GM19328 (cell line): ENCODE data around the gene JPT1.
"Not testable (repeated sequence)": the region's sequence is repeated elsewhere in the genome, so short reads cannot be mapped to it uniquely, and the experiment has no call there.

Experiments used
- ATAC-seq: cut with Tn5 transposase; IDR thresholded peaks from one replicate; pipeline ENCODE4 v1.9.1; 2021; ENCODE audit warnings: mild to moderate bottlenecking, moderate library complexity; ENCODE audit not compliant: unreplicated experiment

Gene JPT1

GRCh38 chr17:75154195-75155106, at the start of gene JPT1:
Gene JPT1 (minus strand): TSS chr17:75154512. CDS start chr17:75154397, 115 bp downstream.
- ATAC-seq, result peak; percentile 90

GRCh38 chr17:75199886-75200618, 45.7 kb upstream of the JPT1 start:
- ATAC-seq, result no peak

GRCh38 chr17:75194879-75195278, 40.6 kb upstream of the JPT1 start:
- ATAC-seq, result no peak

GRCh38 chr17:75191584-75191983, 37.3 kb upstream of the JPT1 start:
- no peak for ATAC-seq

GRCh38 chr17:75188614-75189013, 34.3 kb upstream of the JPT1 start:
- no peak for ATAC-seq

- ATAC-seq, result no peak
These were observed 29.9 kb upstream of the JPT1 start for GRCh38 chr17:75183999-75184884.

GRCh38 chr17:75182569-75183436, 28.5 kb upstream of the JPT1 start, which contains the start of gene SUMO2:
Gene SUMO2 (minus strand): TSS chr17:75182959. CDS start chr17:75182834, 125 bp downstream.
- peak; percentile 66 for ATAC-seq

- ATAC-seq, result peak; percentile 20
These were observed 27.9 kb upstream of the JPT1 start for GRCh38 chr17:75182319-75182568.

GRCh38 chr17:75181608-75182318, 27.5 kb upstream of the JPT1 start:
- no peak for ATAC-seq

- no peak for ATAC-seq
These were observed 26.8 kb upstream of the JPT1 start for GRCh38 chr17:75181110-75181509.

GRCh38 chr17:75178453-75178852, 24.1 kb upstream of the JPT1 start:
- no peak for ATAC-seq

- ATAC-seq, result no peak
These were observed 22.3 kb upstream of the JPT1 start for GRCh38 chr17:75176625-75177024.

- ATAC-seq, result no peak
These were observed 20.7 kb upstream of the JPT1 start for GRCh38 chr17:75174996-75175395.

- no peak for ATAC-seq
These were observed 19.2 kb upstream of the JPT1 start for GRCh38 chr17:75173526-75173925.

GRCh38 chr17:75168998-75169397, 14.7 kb upstream of the JPT1 start:
- no peak for ATAC-seq

- not testable (repeated sequence) for ATAC-seq
These were observed 10.3 kb upstream of the JPT1 start for GRCh38 chr17:75164606-75165005.

- no peak for ATAC-seq
These were observed 8.8 kb upstream of the JPT1 start for GRCh38 chr17:75163074-75163473.

- no peak for ATAC-seq
These were observed 5.9 kb upstream of the JPT1 start for GRCh38 chr17:75160211-75160610.

GRCh38 chr17:75159196-75160031, 5.1 kb upstream of the JPT1 start:
- no peak for ATAC-seq
